ENCODE results near the gene CLCN1. TPM values are rescaled to one million over a fixed set of nuclear protein-coding genes. Genes with fewer than 3 reads are reported as not detected.
"Not testable (repeated sequence)": the region's sequence is repeated elsewhere in the genome, so short reads cannot be mapped to it uniquely, and the experiment has no call there.

The CLCN1 gene
- total RNA-seq, 1 experiment from 2014 or later: not detected

DNA sequence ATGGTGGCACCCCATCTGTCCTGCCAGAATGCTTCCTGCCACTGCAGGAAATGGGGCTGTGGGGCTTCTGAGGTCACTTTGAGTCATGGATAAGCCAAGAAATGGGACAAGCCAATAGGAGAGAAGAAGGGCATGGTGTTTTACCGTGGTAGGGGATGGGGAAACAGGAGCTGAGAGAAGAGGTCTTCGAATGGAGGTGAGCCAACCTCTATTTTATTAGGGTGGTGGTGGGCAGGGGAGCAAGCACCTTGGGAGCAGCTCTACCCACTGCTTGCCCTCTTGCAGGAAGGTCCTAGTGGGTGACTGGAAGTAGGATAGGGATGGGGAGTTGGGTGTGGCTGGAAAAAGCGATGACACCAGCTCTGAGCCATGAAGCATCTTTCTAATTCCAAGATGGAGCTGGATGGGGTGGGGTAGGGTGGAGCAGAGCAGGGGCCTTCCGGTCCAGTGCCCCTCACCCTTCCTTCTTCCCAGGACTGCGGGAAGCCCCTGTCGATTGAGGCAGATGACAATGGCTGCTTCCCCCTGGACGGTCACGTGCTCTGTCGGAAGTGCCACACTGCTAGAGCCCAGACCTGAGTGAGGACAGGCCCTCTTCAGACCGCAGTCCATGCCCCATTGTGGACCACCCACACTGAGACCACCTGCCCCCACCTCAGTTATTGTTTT lies 74.3 kb downstream of the CLCN1 start:
- POLR2A ChIA-PET: interaction anchor here (0.8 to 1.3 kb wide), 3 partner anchors 8 to 12 kb away, joined by 3 read pairs; no protein-coding TSS in a partner anchor
- CTCF ChIA-PET: interaction anchor here (0.6 to 1.6 kb wide), 2 partner anchors 18 to 803 kb away, joined by 3 to 5 read pairs; no protein-coding TSS in a partner anchor

DNA sequence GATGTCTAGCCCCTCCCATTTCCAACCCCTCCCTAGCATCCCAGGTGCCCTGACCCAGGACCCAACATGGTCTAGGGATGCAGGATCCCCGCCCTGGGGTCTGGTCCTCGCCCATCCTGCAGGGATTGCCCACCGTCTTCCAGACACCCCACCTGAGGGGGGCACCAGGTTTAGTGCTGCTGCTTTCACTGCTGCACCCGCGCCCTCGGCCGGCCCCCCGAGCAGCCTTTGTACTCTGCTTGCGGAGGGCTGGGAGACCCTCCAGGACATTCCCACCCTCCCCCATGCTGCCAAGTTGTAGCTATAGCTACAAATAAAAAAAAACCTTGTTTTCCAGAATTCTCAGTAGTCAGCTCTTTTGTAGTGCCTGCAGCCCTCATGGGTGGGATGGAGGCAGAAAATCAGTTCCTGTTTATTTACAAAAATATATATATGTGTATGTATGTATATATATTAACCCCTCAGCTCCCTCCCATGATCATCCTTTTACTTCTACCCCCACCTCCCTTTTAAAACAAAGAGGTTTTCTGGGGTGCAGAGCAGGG lies 74.9 kb downstream of the CLCN1 start:
- intact Hi-C loops (cut with micrococcal nuclease): no loop called here
- ChIA-PET POLR2A (interaction anchor here (0.6 to 1.5 kb wide), 5 partner anchors 9 to 243 kb away, joined by 3 to 5 read pairs (median 3); no protein-coding TSS in a partner anchor), CTCF (interaction anchor here (0.5 to 1.6 kb wide), 3 partner anchors 14 to 803 kb away, joined by 3 to 5 read pairs (median 3); no protein-coding TSS in a partner anchor)
- no peak for DNase-seq (ENCODE audit: unreplicated experiment)
- H3K27ac Mint-ChIP-seq (ENCODE audit: low read depth, unreplicated experiment): no peak overlapping the region
- peaks cover 50% of the 10 kb centered on the region for H3K36me3 Mint-ChIP-seq (ENCODE audit: insufficient read depth, unreplicated experiment)
- TSS peak; percentile 72 for BruUV-seq (replicated peaks)
- no peaks in the 10 kb centered on the region for H3K27me3 Mint-ChIP-seq (ENCODE audit: insufficient read depth, unreplicated experiment)
- H3K4me1 Mint-ChIP-seq (ENCODE audit: insufficient read depth, unreplicated experiment): peaks cover 17% of the 10 kb centered on the region
- no peak overlapping the region for H3K4me3 Mint-ChIP-seq (ENCODE audit: unreplicated experiment)
- H3K9me3 Mint-ChIP-seq (ENCODE audit: unreplicated experiment): no peaks in the 10 kb centered on the region
- TF ChIP-seq, protein P1, sequence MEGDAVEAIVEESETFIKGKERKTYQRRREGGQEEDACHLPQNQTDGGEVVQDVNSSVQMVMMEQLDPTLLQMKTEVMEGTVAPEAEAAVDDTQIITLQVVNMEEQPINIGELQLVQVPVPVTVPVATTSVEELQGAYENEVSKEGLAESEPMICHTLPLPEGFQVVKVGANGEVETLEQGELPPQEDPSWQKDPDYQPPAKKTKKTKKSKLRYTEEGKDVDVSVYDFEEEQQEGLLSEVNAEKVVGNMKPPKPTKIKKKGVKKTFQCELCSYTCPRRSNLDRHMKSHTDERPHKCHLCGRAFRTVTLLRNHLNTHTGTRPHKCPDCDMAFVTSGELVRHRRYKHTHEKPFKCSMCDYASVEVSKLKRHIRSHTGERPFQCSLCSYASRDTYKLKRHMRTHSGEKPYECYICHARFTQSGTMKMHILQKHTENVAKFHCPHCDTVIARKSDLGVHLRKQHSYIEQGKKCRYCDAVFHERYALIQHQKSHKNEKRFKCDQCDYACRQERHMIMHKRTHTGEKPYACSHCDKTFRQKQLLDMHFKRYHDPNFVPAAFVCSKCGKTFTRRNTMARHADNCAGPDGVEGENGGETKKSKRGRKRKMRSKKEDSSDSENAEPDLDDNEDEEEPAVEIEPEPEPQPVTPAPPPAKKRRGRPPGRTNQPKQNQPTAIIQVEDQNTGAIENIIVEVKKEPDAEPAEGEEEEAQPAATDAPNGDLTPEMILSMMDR (IDR thresholded peaks at IDR 0.05; ENCODE audit: unreplicated experiment): no peak

More for the DNA sequence above, 74.3 kb downstream of the CLCN1 start:
- TF ChIP-seq, protein P1 (IDR thresholded peaks at IDR 0.05; ENCODE audit: unreplicated experiment): no peak
- intact Hi-C loops (cut with micrococcal nuclease): no loop called here
- Mint-ChIP-seq H3K27me3 (ENCODE audit: insufficient read depth, unreplicated experiment) (no peaks in the 10 kb centered on the region), H3K36me3 (ENCODE audit: insufficient read depth, unreplicated experiment) (peaks cover 50% of the 10 kb centered on the region), H3K27ac (ENCODE audit: low read depth, unreplicated experiment) (no peak overlapping the region), H3K4me1 (ENCODE audit: insufficient read depth, unreplicated experiment) (peaks cover 17% of the 10 kb centered on the region), H3K9me3 (ENCODE audit: unreplicated experiment) (no peaks in the 10 kb centered on the region), H3K4me3 (ENCODE audit: unreplicated experiment) (no peak overlapping the region)
- BruUV-seq (replicated peaks): no TSS peak
- DNase-seq (ENCODE audit: unreplicated experiment): no peak

DNA sequence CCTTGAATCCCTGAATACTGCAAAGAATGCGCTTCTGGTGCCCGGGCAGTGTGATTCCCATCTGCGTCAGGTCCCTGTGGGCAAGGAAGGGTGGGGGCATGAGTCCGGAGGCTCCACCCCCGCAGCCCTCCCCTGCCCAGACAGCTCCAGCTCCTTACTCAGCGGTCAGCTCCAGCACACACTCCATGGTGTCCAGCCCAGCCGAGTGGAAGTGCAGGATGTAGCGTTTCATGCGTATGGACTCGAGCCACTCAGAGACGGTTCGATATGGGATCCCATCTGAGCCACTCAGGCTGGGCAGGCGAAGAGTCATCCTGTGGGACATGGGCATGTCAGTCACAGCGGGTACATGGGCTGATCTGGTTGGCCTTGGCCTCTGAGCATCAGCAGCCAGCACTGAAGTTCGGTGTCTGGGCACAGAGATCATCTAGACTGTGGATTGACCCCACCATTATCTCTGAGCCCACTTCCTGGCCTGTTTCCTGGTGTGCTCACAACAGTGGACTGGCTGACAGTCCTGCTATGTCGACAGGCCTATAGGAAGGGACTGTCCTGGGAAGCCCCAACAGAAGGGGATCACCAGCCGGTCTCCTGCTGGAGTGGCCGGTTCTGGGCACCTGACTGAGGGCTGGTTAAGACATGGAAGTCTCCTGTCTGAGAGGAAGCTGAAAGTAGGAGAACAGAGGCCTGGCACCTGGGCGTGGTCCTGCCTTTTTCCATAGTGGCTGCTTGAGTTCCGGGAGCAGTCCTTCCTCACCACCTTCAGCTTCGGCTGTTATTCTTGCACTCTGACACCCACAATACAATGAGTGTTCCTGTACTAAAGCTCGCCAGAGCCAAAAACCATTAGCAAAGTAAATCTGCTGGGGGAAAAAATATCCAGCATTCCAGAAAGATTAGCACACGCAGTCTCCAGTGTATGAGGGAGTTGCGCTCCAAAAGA lies 75.8 kb downstream of the CLCN1 start:
- Mint-ChIP-seq H3K36me3 (ENCODE audit: insufficient read depth, unreplicated experiment) (peaks cover 50% of the 10 kb centered on the region), H3K27ac (ENCODE audit: low read depth, unreplicated experiment) (peak overlapping the region; percentile 63), H3K4me3 (ENCODE audit: unreplicated experiment) (no peak overlapping the region), H3K4me1 (ENCODE audit: insufficient read depth, unreplicated experiment) (peaks cover 17% of the 10 kb centered on the region), H3K27me3 (ENCODE audit: insufficient read depth, unreplicated experiment) (no peaks in the 10 kb centered on the region), H3K9me3 (ENCODE audit: unreplicated experiment) (no peaks in the 10 kb centered on the region)
- intact Hi-C loops (cut with micrococcal nuclease): no loop called here
- POLR2A ChIA-PET: interaction anchor here (0.6 to 1.6 kb wide), 5 partner anchors 8 to 244 kb away, joined by 3 to 8 read pairs (median 3); no protein-coding TSS in a partner anchor
- CTCF ChIA-PET: interaction anchor here (0.5 to 2.9 kb wide), 6 partner anchors 13 to 151 kb away, joined by 3 to 11 read pairs (median 6); partner anchors contain the start of gene EPHA1
- TF ChIP-seq, protein P1 (IDR thresholded peaks at IDR 0.05; ENCODE audit: unreplicated experiment): no peak
- no TSS peak for BruUV-seq (replicated peaks)
- DNase-seq (ENCODE audit: unreplicated experiment): no peak

DNA sequence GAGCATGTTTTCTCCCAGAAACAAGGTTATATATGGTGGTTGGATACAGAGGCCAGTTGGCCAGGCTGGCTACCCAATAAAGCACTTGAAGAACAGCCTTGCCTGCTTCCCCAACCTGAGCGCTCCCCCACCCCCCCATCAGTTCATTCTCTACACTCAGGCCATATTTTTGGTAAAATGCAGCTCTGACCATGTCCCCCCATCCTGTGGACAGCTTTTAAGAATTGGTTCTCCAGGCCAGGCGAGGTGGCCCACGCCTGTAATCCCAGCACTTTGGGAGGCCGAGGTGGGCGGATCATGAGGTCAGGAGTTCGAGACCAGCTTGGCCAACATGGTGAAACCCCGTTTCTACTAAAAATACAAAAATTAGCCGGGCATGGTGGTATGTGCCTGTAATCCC lies 76.5 kb downstream of the CLCN1 start:
- H3K27me3 Mint-ChIP-seq (ENCODE audit: insufficient read depth, unreplicated experiment); DNase-seq (ENCODE audit: unreplicated experiment); intact Hi-C loops (cut with micrococcal nuclease); H3K9me3 Mint-ChIP-seq (ENCODE audit: unreplicated experiment); BruUV-seq (replicated peaks); H3K4me3 Mint-ChIP-seq (ENCODE audit: unreplicated experiment): not testable (repeated sequence)
- Mint-ChIP-seq H3K27ac (ENCODE audit: low read depth, unreplicated experiment) (peak overlapping the region; percentile 63), H3K4me1 (ENCODE audit: insufficient read depth, unreplicated experiment) (peaks cover 17% of the 10 kb centered on the region), H3K36me3 (ENCODE audit: insufficient read depth, unreplicated experiment) (peaks cover 50% of the 10 kb centered on the region)
- ChIA-PET POLR2A (interaction anchor here (1.1 to 1.6 kb wide), 4 partner anchors 9 to 24 kb away, joined by 3 to 8 read pairs (median 4); no protein-coding TSS in a partner anchor), CTCF (interaction anchor here (1.1 to 2.9 kb wide), 4 partner anchors 13 to 152 kb away, joined by 3 to 11 read pairs (median 9); partner anchors contain the start of gene EPHA1)

Measured in MCF 10A (cell line).